DND-41 (cell line): ENCODE results near the gene SPAG7.

ENCODE experiments used
- ATAC-seq: fragments of 200-7000 bp; cut with Tn5 transposase; 3 replicates; pipeline ENCODE4 v1.9.1; 2021; ENCODE audit warnings: low read depth; ENCODE audit not compliant: insufficient read depth
- DNase-seq: peaks from one replicate; pipeline ENCODE4 v3.0.0-alpha.2; 2020
- H2AFZ ChIP-seq: 2 replicates; pipeline ENCODE4 v1.6.0; 2012; ENCODE audit warnings: low read depth, low read length
- H3K27ac ChIP-seq: 2 replicates; pipeline ENCODE4 v1.5.1; 2012; ENCODE audit warnings: low read length, inconsistent platforms
- H3K27me3 ChIP-seq: fragments of 200-600 bp; sonication (generic); 2 replicates; pipeline ENCODE4 v1.6.0; 2012; ENCODE audit warnings: low read length, mild to moderate bottlenecking, inconsistent platforms; ENCODE audit not compliant: insufficient read depth, poor library complexity
- H3K36me3 ChIP-seq: 2 replicates; pipeline ENCODE4 v1.5.1; 2012; ENCODE audit warnings: low read length, inconsistent platforms; ENCODE audit not compliant: insufficient read depth
- H3K4me1 ChIP-seq: 2 replicates; pipeline ENCODE4 v1.5.1; 2012; ENCODE audit warnings: mild to moderate bottlenecking, low read length; ENCODE audit not compliant: insufficient read depth
- H3K4me2 ChIP-seq: 2 replicates; pipeline ENCODE4 v1.6.0; 2012; ENCODE audit warnings: mild to moderate bottlenecking, moderate library complexity, low read length, inconsistent platforms; ENCODE audit not compliant: insufficient read depth
- H3K4me3 ChIP-seq, 2 experiments: fragments of 200-600 bp in 1 of 2; shearing (Covaris generic) in 1 of 2; 2 replicates each; pipeline ENCODE4 v1.5.1; 2012 to 2016; ENCODE audit warnings: inconsistent platforms in 2 of 2, low read length in 2 of 2, mild to moderate bottlenecking in 2 of 2, low read depth in 1 of 2, moderate library complexity in 1 of 2
- H3K79me2 ChIP-seq: 2 replicates; pipeline ENCODE4 v1.6.0; 2012; ENCODE audit warnings: low read length, inconsistent platforms; ENCODE audit not compliant: insufficient read depth
- H3K9ac ChIP-seq: 2 replicates; pipeline ENCODE4 v1.6.0; 2012; ENCODE audit warnings: low read depth, mild to moderate bottlenecking, inconsistent platforms, low read length, moderate library complexity
- H3K9me3 ChIP-seq: 2 replicates; pipeline ENCODE4 v1.5.1; 2012; ENCODE audit warnings: low read length, moderate library complexity, mild to moderate bottlenecking, inconsistent platforms; ENCODE audit not compliant: insufficient read depth, severe bottlenecking
- H4K20me1 ChIP-seq: 2 replicates; pipeline ENCODE4 v1.6.0; 2012; ENCODE audit warnings: low read length; ENCODE audit not compliant: insufficient read depth
- CTCF ChIP-seq: IDR thresholded peaks from 2 replicates; pipeline ENCODE4 v1.5.1; 2012; ENCODE audit warnings: borderline replicate concordance, low read length, moderate library complexity, mild to moderate bottlenecking; ENCODE audit not compliant: poor library complexity, severe bottlenecking; ENCODE audit errors: extremely low read depth
- EZH2 ChIP-seq: IDR thresholded peaks from 3 replicates; pipeline ENCODE4 v1.6.1; 2012; ENCODE audit warnings: borderline replicate concordance, low read depth, mild to moderate bottlenecking, moderate library complexity, low read length, inconsistent platforms; ENCODE audit not compliant: severe bottlenecking

The SPAG7 gene

GRCh38 chr17:4953451-4953961, 14.1 kb downstream of the SPAG7 start:
- H3K4me2 ChIP-seq = no peak overlapping the region
- no peak overlapping the region for H3K9ac ChIP-seq
- no peaks in the 10 kb centered on the region for H3K9me3 ChIP-seq
- no peak overlapping the region for H3K4me3 ChIP-seq
- TF ChIP-seq CTCF (no peak), EZH2 (no peak)
- no peak overlapping the region for H2AFZ ChIP-seq
- H3K27ac ChIP-seq = no peak overlapping the region
- H3K27me3 ChIP-seq = no peaks in the 10 kb centered on the region
- no peaks in the 10 kb centered on the region for H4K20me1 ChIP-seq
- H3K4me1 ChIP-seq = peaks cover 21% of the 10 kb centered on the region
- H3K79me2 ChIP-seq = peaks cover 11% of the 10 kb centered on the region
- peaks cover 3% of the 10 kb centered on the region; the same call in 1 of the 2 replicates for H3K36me3 ChIP-seq
- DNase-seq (no peak), ATAC-seq (no peak)

DNA sequence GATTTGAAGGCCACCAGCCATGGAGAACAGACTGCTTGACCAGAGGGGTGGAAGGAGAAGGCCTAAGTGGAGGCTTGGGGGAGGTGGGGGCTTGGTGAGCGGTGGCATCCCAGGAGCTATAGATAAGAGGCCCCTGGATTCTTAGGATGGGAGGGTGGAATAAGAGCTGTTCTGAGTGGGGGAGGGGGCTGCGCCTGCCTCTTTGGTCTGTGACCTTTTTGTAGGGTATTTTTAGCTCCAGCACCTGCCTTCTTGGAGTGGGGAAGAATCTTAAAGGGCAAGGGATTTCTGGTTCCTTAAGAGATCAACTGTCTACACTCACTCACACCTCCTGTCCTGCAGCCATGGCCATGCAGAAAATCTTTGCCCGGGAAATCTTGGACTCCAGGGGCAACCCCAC, 16.1 kb downstream of the SPAG7 start:
- peaks cover 29% of the 10 kb centered on the region for H3K79me2 ChIP-seq
- DNase-seq (no peak), ATAC-seq (no peak)
- H3K9me3 ChIP-seq = no peaks in the 10 kb centered on the region
- TF ChIP-seq EZH2 (no peak), CTCF (no peak)
- no peaks in the 10 kb centered on the region for H3K27me3 ChIP-seq
- H3K4me1 ChIP-seq = peaks cover 29% of the 10 kb centered on the region
- H3K4me3 ChIP-seq = no peak overlapping the region
- peaks cover 17% of the 10 kb centered on the region for H3K36me3 ChIP-seq
- H3K27ac ChIP-seq = no peak overlapping the region
- peak overlapping the region; percentile 93; the same call in 1 of the 2 replicates for H3K4me2 ChIP-seq
- peaks cover 11% of the 10 kb centered on the region for H4K20me1 ChIP-seq
- H2AFZ ChIP-seq = no peak overlapping the region
- peak overlapping the region; percentile 98; the same call in 1 of the 2 replicates for H3K9ac ChIP-seq

DNA sequence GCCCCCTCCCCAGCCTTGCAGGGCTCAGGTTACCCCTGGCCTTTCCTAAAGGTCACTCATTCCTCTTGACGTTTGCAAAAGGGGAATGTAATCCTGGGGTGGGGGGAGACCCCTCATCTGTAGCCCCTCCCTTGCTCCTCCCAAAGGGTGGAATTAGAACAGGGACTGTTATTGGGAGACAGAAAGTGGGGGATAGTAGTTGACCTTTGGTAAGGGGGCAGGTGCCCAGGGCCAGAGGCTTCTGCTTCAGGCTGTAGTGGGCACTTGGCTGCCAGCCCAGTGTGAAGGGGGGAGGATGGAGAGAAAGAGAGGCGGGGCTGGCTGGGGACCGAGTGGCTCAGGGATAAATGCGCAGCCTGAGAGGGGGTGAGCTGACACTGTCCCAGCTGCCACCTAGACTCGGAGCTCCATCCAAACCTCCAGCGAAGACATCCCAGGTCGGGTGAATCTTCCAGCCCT, 16.8 kb downstream of the SPAG7 start, which contains the start of gene ENO3:
Gene ENO3 (plus strand): TSS at position 374 of the 459 bp plus-strand sequence. CDS start 711 bp downstream, outside the sequence.
- H3K4me3 ChIP-seq = peak within 1 kb of the TSS; percentile 30 to 91; a peak in 3 of 4 replicates
- peaks cover 18% of the 10 kb centered on the region for H4K20me1 ChIP-seq
- H3K9me3 ChIP-seq = no peaks in the 10 kb centered on the region
- ATAC-seq (no peak), DNase-seq (no peak)
- H3K27me3 ChIP-seq = no peaks in the 10 kb centered on the region
- TF ChIP-seq CTCF = no peak
- no peak for TF ChIP-seq EZH2
- peak within 1 kb of the TSS; percentile 93 for H3K4me2 ChIP-seq
- peaks cover 36% of the 10 kb centered on the region for H3K79me2 ChIP-seq
- H3K4me1 ChIP-seq = peaks cover 36% of the 10 kb centered on the region
- H2AFZ ChIP-seq = peak within 1 kb of the TSS; percentile 90
- H3K9ac ChIP-seq = peak within 1 kb of the TSS; percentile 98
- H3K36me3 ChIP-seq = peaks cover 24% of the 10 kb centered on the region
- H3K27ac ChIP-seq = peak within 1 kb of the TSS; percentile 99
